GM18858 (cell line): ENCODE data around the gene PARG.
"Not testable (repeated sequence)": the region's sequence is repeated elsewhere in the genome, so short reads cannot be mapped to it uniquely, and the experiment has no call there.

Source experiments
- ATAC-seq: cut with Tn5 transposase; IDR thresholded peaks from one replicate; pipeline ENCODE4 v1.9.1; 2021; ENCODE audit not compliant: unreplicated experiment

The PARG gene

GRCh38 chr10:49908290-49909080 is 33.3 kb downstream of the PARG start:
- not testable (repeated sequence) for ATAC-seq

- ATAC-seq: not testable (repeated sequence)
These were observed 38.0 kb downstream of the PARG start for GRCh38 chr10:49903829-49904228.

- not testable (repeated sequence) for ATAC-seq
These were observed 41.4 kb downstream of the PARG start for GRCh38 chr10:49900406-49900805.

GRCh38 chr10:49899999-49900398 is 41.8 kb downstream of the PARG start:
- ATAC-seq: not testable (repeated sequence)

- not testable (repeated sequence) for ATAC-seq
These were observed 51.8 kb downstream of the PARG start for GRCh38 chr10:49890025-49890424.

- ATAC-seq: not testable (repeated sequence)
These were observed 57.0 kb downstream of the PARG start for GRCh38 chr10:49884739-49885331.

- not testable (repeated sequence) for ATAC-seq
These were observed 58.0 kb downstream of the PARG start for GRCh38 chr10:49883852-49884251.

- not testable (repeated sequence) for ATAC-seq
These were observed 59.5 kb downstream of the PARG start for GRCh38 chr10:49882327-49882726.

- not testable (repeated sequence) for ATAC-seq
These were observed 69.1 kb downstream of the PARG start for GRCh38 chr10:49872740-49873139.

- not testable (repeated sequence) for ATAC-seq
These were observed 70.4 kb downstream of the PARG start for GRCh38 chr10:49871462-49871861.

GRCh38 chr10:49859933-49860332 is 81.9 kb downstream of the PARG start:
- ATAC-seq: not testable (repeated sequence)

- not testable (repeated sequence) for ATAC-seq
These were observed 83.0 kb downstream of the PARG start for GRCh38 chr10:49858697-49859382.

- ATAC-seq: not testable (repeated sequence)
These were observed 92.3 kb downstream of the PARG start for GRCh38 chr10:49849520-49849919.

- ATAC-seq: no peak
These were observed 96.8 kb downstream of the PARG start for GRCh38 chr10:49844775-49845595.

GRCh38 chr10:49842333-49842628 is 99.5 kb downstream of the PARG start:
- not testable (repeated sequence) for ATAC-seq

GRCh38 chr10:49841615-49842332 is 100.1 kb downstream of the PARG start:
- no peak for ATAC-seq

- ATAC-seq: no peak
These were observed 104.1 kb downstream of the PARG start for GRCh38 chr10:49837685-49838084.

GRCh38 chr10:49837051-49837478 is 104.8 kb downstream of the PARG start:
- ATAC-seq: no peak

GRCh38 chr10:49834976-49835375 is 106.9 kb downstream of the PARG start:
- no peak for ATAC-seq

GRCh38 chr10:49834201-49834600 is 107.6 kb downstream of the PARG start:
- no peak for ATAC-seq
